Stimulated activated CD8-positive, alpha-beta memory T cell treated with anti-CD3 and anti-CD28 coated beads, Interleukin-4, amount 100 ng/mL, for 48 hours (primary cell): ENCODE measurements around the gene PCDHA5.
"Not testable (repeated sequence)": the region's sequence is repeated elsewhere in the genome, so short reads cannot be mapped to it uniquely, and the experiment has no call there.

Source experiments
- DNase-seq: peaks from one replicate; pipeline ENCODE4 v3.0.0-alpha.2; 2020

PCDHA5 gene

DNA sequence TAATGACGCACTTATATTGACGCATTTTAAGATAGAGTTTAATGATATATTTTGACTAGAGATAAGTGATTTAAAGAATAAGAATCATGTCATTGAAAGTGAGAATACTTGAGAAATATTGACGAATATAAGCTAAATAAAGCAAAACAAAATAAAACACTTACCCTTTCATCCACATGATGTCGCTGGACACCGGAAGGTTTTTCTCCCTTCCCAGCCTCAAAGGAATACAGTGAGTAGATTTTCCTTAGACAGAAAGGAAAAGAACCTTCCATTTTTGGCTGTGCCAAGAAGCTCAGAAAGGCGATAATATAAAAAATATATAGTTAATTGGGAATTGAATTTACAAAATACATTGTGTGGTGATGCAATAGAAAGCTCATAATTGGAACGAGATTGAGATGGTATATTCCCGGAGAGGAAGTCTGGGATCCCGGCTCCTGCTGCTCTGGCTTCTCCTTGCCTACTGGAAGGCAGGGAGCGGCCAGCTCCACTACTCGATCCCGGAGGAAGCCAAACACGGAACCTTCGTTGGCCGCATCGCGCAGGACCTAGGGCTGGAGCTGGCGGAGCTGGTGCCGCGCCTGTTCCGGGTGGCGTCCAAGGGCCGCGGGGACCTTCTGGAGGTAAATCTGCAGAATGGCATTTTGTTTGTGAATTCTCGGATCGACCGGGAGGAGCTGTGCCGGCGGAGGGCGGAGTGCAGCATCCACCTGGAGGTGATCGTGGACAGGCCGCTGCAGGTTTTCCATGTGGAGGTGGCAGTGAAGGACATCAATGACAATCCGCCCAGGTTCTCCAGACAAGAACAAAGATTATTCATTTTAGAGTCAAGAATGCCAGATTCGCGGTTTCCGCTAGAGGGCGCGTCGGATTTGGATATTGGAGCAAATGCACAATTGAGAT lies at the start of gene PCDHA5:
PCDHA5 (plus strand) TSS at position 239 of the 906 bp plus-strand sequence.
- peak; percentile 68 for DNase-seq

- no peak for DNase-seq
Observed at GRCh38 chr5:140780512-140780911, 40.9 kb upstream of the PCDHA5 start.

DNA sequence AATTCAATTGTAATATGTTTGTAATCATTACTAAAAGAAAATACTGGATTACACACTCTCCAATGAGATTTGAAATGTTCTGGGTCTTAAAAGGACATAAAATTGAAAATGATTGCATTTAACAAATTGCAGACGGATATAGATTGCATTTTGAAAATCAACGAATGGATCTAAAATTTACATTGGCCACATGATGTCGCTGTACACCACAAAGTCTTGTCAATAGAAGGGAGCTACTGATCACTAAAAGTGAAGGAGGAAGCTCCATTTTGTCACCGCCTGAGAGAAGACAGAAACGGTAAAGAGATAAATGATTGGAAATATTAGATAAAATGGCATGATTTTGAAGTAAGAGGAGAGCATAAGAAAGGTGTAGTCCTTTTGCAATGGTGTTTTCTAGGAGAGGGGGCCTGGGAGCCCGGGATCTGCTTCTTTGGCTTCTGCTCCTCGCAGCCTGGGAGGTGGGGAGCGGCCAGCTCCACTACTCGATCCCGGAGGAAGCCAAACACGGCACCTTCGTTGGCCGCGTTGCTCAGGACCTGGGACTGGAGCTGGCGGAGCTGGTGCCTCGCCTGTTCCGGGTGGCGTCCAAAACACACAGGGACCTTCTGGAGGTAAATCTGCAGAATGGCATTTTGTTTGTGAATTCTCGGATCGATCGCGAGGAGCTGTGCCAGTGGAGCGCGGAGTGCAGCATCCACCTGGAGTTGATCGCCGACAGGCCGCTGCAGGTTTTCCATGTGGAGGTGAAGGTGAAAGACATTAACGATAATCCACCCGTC lies 35.3 kb upstream of the PCDHA5 start, which contains the start of gene PCDHA1:
PCDHA1 (plus strand) TSS at position 236 of the 782 bp plus-strand sequence.
- no peak for DNase-seq

GRCh38 chr5:140787422-140787821 lies 34.0 kb upstream of the PCDHA5 start:
- DNase-seq = not testable (repeated sequence)

- DNase-seq = not testable (repeated sequence)
Observed at GRCh38 chr5:140787849-140788504, 33.4 kb upstream of the PCDHA5 start.

DNA sequence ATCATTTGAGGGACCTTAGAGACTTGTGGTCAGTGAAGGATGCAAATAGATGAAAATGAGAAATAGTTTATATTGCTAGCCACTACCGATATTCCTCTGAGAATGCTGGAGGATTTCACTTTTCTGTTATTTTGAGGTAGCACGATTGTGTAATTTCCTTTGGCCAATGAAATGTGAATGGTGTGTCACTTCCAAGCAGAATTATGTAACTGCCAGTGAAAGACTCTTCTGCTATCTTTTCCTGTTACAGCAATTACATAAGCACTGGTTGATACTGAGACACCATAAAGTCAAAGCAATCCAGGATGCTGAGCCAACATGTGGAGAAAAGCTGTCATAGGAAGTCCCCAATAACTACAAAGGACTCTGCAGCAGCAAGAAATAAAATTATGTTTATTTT lies 30.3 kb upstream of the PCDHA5 start:
- no peak for DNase-seq

DNA sequence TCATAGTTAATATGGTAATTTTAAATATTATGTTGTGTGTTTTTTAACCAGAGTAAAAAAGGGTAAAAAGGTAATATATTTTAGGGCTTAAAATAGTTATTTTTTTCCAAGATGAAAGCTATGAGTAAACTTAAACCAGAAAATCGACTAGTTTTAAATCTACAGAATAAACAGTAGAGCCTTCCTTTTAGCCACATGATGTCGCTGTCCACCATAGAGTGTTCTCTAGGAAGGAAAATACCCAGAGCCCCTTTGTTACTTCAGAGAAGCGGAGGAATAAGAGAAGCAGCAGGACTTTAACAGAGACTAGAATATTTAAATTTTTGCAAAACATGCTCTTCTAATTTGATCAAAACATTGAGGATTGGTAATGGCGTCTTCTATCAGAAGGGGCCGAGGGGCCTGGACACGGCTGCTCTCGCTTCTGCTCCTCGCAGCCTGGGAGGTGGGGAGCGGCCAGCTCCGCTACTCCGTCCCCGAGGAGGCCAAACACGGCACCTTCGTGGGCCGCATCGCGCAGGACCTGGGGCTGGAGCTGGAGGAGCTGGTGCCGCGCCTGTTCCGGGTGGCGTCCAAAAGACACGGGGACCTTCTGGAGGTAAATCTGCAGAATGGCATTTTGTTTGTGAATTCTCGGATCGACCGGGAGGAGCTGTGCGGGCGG lies 26.7 kb upstream of the PCDHA5 start, which contains the start of gene PCDHA2:
PCDHA2 (plus strand) TSS at position 258 of the 664 bp plus-strand sequence.
- no peak for DNase-seq

DNA sequence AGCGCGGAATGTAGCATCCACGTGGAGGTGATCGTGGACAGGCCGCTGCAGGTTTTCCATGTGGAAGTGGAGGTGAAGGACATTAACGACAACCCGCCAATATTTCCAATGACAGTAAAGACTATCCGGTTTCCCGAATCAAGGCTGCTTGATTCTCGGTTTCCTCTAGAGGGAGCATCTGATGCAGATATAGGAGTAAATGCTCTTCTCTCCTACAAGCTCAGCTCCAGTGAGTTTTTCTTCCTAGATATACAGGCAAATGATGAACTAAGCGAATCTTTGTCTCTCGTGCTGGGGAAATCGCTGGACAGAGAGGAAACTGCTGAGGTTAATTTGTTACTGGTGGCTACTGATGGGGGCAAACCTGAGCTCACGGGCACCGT lies 26.2 kb upstream of the PCDHA5 start:
- DNase-seq = no peak

GRCh38 chr5:140796072-140796717 lies 25.2 kb upstream of the PCDHA5 start:
- not testable (repeated sequence) for DNase-seq

DNA sequence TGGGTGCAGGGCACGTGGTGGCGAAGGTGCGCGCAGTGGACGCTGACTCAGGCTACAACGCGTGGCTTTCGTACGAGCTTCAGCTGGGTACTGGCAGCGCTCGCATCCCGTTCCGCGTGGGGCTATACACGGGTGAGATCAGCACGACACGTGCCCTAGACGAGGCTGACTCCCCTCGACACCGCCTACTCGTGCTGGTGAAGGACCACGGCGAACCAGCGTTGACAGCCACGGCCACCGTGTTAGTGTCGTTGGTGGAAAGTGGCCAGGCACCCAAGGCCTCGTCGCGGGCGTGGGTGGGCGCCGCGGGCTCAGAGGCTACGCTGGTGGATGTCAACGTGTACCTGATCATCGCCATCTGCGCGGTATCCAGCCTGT lies 24.7 kb upstream of the PCDHA5 start:
- DNase-seq = no peak

GRCh38 chr5:140800816-140801493 lies 20.5 kb upstream of the PCDHA5 start, which contains the start of gene PCDHA3:
Gene PCDHA3 (plus strand): TSS chr5:140801057.
- no peak for DNase-seq

GRCh38 chr5:140801494-140801841 lies 19.9 kb upstream of the PCDHA5 start:
- DNase-seq = no peak

GRCh38 chr5:140802381-140802780 lies 19.0 kb upstream of the PCDHA5 start:
- not testable (repeated sequence) for DNase-seq

DNA sequence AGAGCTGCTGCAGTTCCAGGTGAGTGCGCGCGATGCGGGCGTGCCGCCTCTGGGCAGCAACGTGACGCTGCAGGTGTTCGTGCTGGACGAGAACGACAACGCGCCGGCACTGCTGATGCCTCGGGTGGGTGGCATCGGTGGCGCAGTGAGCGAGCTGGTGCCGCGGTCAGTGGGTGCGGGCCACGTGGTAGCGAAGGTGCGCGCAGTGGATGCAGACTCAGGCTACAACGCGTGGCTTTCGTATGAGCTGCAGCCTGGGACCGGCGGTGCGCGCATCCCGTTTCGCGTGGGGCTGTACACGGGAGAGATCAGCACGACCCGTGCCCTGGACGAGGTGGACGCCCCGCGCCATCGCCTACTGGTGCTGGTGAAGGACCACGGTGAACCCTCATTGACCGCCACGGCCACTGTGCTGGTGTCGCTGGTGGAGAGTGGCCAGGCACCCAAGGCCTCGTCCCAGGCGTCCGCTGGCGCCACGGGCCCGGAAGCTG lies 18.6 kb upstream of the PCDHA5 start:
- no peak for DNase-seq

GRCh38 chr5:140806834-140807775 lies 14.3 kb upstream of the PCDHA5 start, which contains the start of gene PCDHA4:
Gene PCDHA4 (plus strand): TSS chr5:140807068.
- DNase-seq = peak; percentile 43

GRCh38 chr5:140808241-140808888 lies 13.0 kb upstream of the PCDHA5 start:
- DNase-seq = not testable (repeated sequence)

DNA sequence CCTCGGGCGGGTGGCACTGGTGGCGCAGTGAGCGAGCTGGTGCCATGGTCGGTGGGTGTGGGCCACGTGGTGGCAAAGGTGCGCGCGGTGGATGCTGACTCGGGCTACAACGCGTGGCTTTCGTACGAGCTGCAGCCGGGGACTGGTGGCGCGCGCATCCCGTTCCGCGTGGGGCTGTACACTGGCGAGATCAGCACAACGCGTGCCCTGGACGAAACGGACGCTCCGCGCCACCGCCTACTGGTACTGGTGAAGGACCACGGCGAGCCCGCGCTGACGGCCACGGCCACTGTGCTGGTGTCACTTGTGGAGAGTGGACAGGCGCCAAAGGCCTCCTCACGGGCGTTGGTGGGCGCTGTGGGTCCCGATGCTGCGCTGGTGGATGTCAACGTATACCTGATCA lies 12.5 kb upstream of the PCDHA5 start:
- DNase-seq = no peak

- no peak for DNase-seq
Observed at GRCh38 chr5:140822281-140822629, 842 bp downstream of the PCDHA5 start.

DNA sequence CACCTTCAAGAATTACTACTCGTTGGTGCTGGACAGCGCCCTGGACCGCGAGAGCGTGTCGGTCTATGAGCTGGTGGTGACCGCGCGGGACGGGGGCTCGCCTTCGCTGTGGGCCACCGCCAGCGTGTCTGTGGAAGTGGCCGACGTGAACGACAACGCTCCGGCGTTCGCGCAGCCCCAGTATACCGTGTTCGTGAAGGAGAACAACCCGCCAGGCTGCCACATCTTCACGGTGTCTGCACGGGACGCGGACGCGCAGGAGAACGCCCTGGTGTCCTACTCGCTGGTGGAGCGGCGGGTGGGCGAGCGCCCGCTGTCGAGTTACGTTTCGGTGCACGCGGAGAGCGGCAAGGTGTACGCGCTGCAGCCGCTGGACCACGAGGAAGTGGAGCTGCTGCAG lies 1.6 kb downstream of the PCDHA5 start:
- DNase-seq = not testable (repeated sequence)

DNA sequence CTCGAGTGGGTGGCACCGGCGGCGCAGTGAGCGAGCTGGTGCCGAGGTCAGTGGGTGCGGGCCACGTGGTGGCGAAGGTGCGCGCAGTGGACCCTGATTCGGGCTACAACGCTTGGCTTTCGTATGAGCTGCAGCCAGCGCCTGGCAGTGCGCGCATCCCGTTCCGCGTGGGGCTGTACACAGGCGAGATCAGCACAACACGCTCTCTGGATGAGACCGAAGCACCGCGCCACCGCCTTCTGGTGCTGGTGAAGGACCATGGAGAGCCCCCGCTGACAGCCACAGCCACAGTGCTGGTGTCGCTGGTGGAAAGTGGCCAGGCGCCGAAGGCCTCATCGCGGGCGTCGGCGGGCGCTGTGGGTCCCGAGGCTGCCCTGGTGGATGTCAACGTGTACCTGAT lies 2.1 kb downstream of the PCDHA5 start:
- DNase-seq = no peak
